Measurements from ENCODE around the gene KRTAP20-4.

DNA sequence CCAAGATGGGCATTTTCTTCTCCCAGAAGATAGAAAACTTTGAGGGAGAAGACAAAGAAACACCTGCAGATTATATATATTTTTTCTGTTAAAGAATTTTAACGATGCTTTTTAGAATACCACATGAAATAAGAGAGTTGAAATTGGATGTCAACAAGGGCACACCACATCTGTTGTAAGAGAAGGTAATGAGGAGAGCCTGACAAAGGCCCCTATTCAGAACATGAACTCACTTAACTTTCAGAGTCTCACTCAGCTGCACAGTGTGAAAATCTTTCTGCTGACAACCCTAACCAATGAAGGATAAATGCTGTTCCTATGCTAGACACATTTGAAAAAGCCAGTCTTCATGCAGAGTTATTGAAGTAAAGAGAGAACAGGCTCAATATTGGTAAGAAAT, 37.6 kb upstream of the KRTAP20-4 start:
- TF ChIP-seq, protein P1, sequence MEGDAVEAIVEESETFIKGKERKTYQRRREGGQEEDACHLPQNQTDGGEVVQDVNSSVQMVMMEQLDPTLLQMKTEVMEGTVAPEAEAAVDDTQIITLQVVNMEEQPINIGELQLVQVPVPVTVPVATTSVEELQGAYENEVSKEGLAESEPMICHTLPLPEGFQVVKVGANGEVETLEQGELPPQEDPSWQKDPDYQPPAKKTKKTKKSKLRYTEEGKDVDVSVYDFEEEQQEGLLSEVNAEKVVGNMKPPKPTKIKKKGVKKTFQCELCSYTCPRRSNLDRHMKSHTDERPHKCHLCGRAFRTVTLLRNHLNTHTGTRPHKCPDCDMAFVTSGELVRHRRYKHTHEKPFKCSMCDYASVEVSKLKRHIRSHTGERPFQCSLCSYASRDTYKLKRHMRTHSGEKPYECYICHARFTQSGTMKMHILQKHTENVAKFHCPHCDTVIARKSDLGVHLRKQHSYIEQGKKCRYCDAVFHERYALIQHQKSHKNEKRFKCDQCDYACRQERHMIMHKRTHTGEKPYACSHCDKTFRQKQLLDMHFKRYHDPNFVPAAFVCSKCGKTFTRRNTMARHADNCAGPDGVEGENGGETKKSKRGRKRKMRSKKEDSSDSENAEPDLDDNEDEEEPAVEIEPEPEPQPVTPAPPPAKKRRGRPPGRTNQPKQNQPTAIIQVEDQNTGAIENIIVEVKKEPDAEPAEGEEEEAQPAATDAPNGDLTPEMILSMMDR (conservative IDR thresholded peaks at IDR 0.05; ENCODE audit: low read depth, low read length): no peak
- TF ChIP-seq EZH2 (IDR thresholded peaks at IDR 0.05; ENCODE audit: borderline replicate concordance, low read depth, low read length, poor library complexity, severe bottlenecking): no peak
